ENCODE measurements around the gene KRT80.

The KRT80 gene

DNA sequence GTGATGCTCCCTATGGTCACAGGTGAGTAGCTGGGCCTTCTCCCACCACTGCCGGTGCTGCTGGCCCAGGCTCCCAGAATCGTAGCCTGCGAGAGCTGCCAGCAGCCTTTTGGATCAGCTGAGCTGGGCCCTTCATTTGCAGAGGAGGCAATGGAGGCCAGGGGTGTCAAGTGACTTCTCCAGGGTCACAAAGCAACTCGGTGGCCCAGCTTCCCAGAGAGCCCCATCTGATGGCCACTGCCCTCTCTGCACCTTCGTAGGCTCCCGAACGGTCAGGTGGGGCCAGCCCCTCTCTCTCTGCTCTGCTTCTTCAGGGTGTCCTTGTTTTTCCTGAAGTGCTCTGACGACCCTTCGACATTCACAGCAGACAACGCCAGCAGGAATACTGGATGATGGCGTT lies 4.6 kb downstream of the KRT80 start:
- no peak overlapping the region for H3K4me3 ChIP-seq (replicated peaks; ENCODE audit: low read depth, low read length)
- DNase-seq (ENCODE audit: low read depth), result no peak
- TF ChIP-seq, protein P1, sequence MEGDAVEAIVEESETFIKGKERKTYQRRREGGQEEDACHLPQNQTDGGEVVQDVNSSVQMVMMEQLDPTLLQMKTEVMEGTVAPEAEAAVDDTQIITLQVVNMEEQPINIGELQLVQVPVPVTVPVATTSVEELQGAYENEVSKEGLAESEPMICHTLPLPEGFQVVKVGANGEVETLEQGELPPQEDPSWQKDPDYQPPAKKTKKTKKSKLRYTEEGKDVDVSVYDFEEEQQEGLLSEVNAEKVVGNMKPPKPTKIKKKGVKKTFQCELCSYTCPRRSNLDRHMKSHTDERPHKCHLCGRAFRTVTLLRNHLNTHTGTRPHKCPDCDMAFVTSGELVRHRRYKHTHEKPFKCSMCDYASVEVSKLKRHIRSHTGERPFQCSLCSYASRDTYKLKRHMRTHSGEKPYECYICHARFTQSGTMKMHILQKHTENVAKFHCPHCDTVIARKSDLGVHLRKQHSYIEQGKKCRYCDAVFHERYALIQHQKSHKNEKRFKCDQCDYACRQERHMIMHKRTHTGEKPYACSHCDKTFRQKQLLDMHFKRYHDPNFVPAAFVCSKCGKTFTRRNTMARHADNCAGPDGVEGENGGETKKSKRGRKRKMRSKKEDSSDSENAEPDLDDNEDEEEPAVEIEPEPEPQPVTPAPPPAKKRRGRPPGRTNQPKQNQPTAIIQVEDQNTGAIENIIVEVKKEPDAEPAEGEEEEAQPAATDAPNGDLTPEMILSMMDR (IDR thresholded peaks at IDR 0.05; ENCODE audit: low read length, missing control alignments), result no peak

DNA sequence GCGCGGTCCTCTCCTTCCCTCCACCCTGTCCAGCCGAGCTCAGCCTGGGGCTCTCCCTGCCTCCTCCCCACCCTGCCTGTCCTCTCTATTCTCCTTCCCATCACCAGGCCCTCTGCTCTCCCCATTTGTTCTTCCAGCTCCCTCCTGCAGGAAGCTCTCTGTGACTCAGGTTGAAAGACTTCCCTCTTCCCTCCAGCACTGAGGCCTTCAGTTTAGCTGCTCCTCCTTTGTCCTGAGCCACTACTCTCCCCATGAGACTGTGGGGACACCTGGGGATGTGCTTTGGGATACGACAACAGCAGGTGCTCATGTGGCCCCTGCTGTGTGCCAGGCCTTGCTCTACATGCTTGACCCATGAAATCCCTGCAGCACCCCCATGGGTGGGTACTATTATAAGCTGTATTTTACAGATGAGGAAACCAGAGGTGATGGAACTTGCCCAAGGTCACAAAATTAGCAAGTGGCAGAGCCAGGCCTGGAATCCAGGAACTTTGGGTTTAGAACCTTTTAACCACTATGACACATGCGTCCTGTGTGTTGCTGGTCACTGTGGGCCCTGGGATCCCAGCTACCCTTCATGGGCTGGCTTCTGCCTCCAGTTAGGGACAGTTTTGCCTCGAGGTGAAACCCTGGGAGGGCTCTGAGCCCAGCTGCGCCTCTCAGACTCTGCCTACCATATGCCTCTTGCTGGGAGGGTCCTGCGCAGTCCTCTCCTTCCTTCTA lies 5.5 kb downstream of the KRT80 start:
- DNase-seq (ENCODE audit: low read depth), result peak; percentile 83
- H3K4me3 ChIP-seq (replicated peaks; ENCODE audit: low read depth, low read length), result no peak overlapping the region
- TF ChIP-seq, protein P1 (IDR thresholded peaks at IDR 0.05; ENCODE audit: low read length, missing control alignments), result no peak

- H3K4me3 ChIP-seq (replicated peaks; ENCODE audit: low read depth, low read length), result no peak overlapping the region
- no peak for DNase-seq (ENCODE audit: low read depth)
- TF ChIP-seq, protein P1 (IDR thresholded peaks at IDR 0.05; ENCODE audit: low read length, missing control alignments), result no peak
Observed at GRCh38 chr12:52185400-52185967, 6.3 kb downstream of the KRT80 start.

- DNase-seq (ENCODE audit: low read depth), result no peak
- H3K4me3 ChIP-seq (replicated peaks; ENCODE audit: low read depth, low read length), result no peak overlapping the region
- TF ChIP-seq, protein P1 (IDR thresholded peaks at IDR 0.05; ENCODE audit: low read length, missing control alignments), result no peak
Observed at GRCh38 chr12:52184813-52185212, 7.0 kb downstream of the KRT80 start.

DNA sequence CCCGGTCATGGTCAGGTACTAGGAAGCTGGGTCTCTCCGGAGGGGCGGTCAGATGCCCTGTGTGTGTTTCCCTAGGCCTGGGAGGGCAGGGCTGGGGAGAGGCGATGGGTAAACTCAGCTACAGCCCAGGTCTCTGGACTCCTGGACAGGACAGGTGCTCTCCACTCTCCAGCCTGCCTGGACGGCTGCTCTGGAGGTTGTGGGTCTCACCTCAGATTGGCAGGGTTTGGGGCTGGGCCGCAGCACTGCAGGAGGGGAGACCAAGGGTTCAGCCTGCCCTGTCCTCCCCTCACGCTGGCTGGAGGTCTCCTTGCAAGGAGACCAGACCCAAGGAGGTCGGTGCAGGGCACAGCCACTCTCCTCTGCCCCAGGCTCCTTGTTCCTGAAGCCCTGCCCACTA lies 7.8 kb downstream of the KRT80 start:
- TF ChIP-seq, protein P1 (IDR thresholded peaks at IDR 0.05; ENCODE audit: low read length, missing control alignments), result no peak
- no peak overlapping the region for H3K4me3 ChIP-seq (replicated peaks; ENCODE audit: low read depth, low read length)
- DNase-seq (ENCODE audit: low read depth), result no peak

- H3K4me3 ChIP-seq (replicated peaks; ENCODE audit: low read depth, low read length), result no peak overlapping the region
- no peak for DNase-seq (ENCODE audit: low read depth)
- TF ChIP-seq, protein P1 (IDR thresholded peaks at IDR 0.05; ENCODE audit: low read length, missing control alignments), result no peak
Observed at GRCh38 chr12:52183544-52183910, 8.3 kb downstream of the KRT80 start.
